Stimulated activated memory B cell treated with anti-CD40 and anti-IgM and Interleukin-4, amounts not matched to agents 10 μg/mL and 1 μg/mL and 100 μg/mL, for 72 hours (primary cell): ENCODE measurements around the gene MATN4.

ENCODE experiments used
- ATAC-seq: fragments of 150-1000 bp; cut with Tn5 transposase; 2 replicates; pipeline ENCODE4 v1.10.0; 2021
- H3K27ac Mint-ChIP-seq: one replicate; pipeline ENCODE4 v1.8.0; 2022; ENCODE audit warnings: mild to moderate bottlenecking, mixed read lengths
- H3K27me3 Mint-ChIP-seq: one replicate; pipeline ENCODE4 v1.8.0; 2022; ENCODE audit warnings: mixed read lengths
- H3K36me3 Mint-ChIP-seq: one replicate; pipeline ENCODE4 v1.8.0; 2022; ENCODE audit warnings: mixed read lengths
- H3K4me1 Mint-ChIP-seq: one replicate; pipeline ENCODE4 v1.8.0; 2022; ENCODE audit warnings: mixed read lengths
- H3K4me3 Mint-ChIP-seq: one replicate; pipeline ENCODE4 v1.8.0; 2022; ENCODE audit warnings: mild to moderate bottlenecking, moderate library complexity, mixed read lengths
- H3K9me3 Mint-ChIP-seq: one replicate; pipeline ENCODE4 v1.8.0; 2022; ENCODE audit warnings: mixed read lengths

MATN4 gene

GRCh38 chr20:45263556-45264266 lies 44.4 kb downstream of the MATN4 start:
- H3K27me3 Mint-ChIP-seq: peaks cover 45% of the 10 kb centered on the region
- H3K4me1 Mint-ChIP-seq: no peaks in the 10 kb centered on the region
- no peak overlapping the region for H3K27ac Mint-ChIP-seq
- ATAC-seq: no peak
- H3K9me3 Mint-ChIP-seq: no peaks in the 10 kb centered on the region
- no peak overlapping the region for H3K4me3 Mint-ChIP-seq
- no peaks in the 10 kb centered on the region for H3K36me3 Mint-ChIP-seq

- Mint-ChIP-seq H3K36me3 (no peaks in the 10 kb centered on the region), H3K9me3 (no peaks in the 10 kb centered on the region), H3K4me1 (no peaks in the 10 kb centered on the region), H3K4me3 (no peak overlapping the region), H3K27me3 (peaks cover 35% of the 10 kb centered on the region), H3K27ac (no peak overlapping the region)
- ATAC-seq: no peak
Measured at GRCh38 chr20:45258664-45259063, 49.4 kb downstream of the MATN4 start.

GRCh38 chr20:45258259-45258658 lies 49.8 kb downstream of the MATN4 start:
- no peak overlapping the region for H3K4me3 Mint-ChIP-seq
- H3K9me3 Mint-ChIP-seq: no peaks in the 10 kb centered on the region
- H3K27me3 Mint-ChIP-seq: peaks cover 38% of the 10 kb centered on the region

GRCh38 chr20:45257711-45258110 lies 50.4 kb downstream of the MATN4 start:
- Mint-ChIP-seq H3K36me3 (no peaks in the 10 kb centered on the region), H3K27me3 (peaks cover 44% of the 10 kb centered on the region), H3K4me3 (no peak overlapping the region), H3K9me3 (no peaks in the 10 kb centered on the region), H3K4me1 (no peaks in the 10 kb centered on the region), H3K27ac (no peak overlapping the region)
- no peak for ATAC-seq

More at GRCh38 chr20:45258259-45258658, 49.8 kb downstream of the MATN4 start:
- H3K27ac Mint-ChIP-seq: no peak overlapping the region
- no peaks in the 10 kb centered on the region for H3K36me3 Mint-ChIP-seq
- ATAC-seq: no peak
- no peaks in the 10 kb centered on the region for H3K4me1 Mint-ChIP-seq

DNA sequence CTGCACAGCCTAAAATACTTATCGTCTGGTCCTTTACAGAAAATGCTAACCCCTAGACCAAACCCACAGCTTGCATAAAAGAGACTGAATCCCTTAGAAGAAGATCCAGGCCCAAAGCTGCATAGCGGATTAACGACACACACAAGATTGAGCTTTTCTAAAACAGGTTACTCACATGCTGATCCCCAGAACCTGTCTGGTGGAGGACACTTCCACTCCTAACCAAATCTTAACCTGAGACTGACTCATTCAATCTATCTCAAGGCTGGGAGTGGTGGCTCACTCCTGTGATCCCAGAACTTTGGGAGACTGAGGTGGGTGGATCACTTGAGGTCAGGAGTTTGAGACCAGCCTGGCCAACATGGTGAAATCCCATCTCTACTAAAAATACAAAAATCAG lies 50.9 kb downstream of the MATN4 start:
- no peaks in the 10 kb centered on the region for H3K36me3 Mint-ChIP-seq
- H3K4me3 Mint-ChIP-seq: no peak overlapping the region
- H3K9me3 Mint-ChIP-seq: no peaks in the 10 kb centered on the region
- no peak overlapping the region for H3K27ac Mint-ChIP-seq
- no peak for ATAC-seq
- H3K4me1 Mint-ChIP-seq: no peaks in the 10 kb centered on the region
- peaks cover 49% of the 10 kb centered on the region for H3K27me3 Mint-ChIP-seq

GRCh38 chr20:45254383-45255262 lies 53.5 kb downstream of the MATN4 start, which contains the start of gene SLPI:
Gene SLPI (minus strand): TSS chr20:45254564. CDS start chr20:45254543, 21 bp downstream.
- no peak for ATAC-seq
- no peaks in the 10 kb centered on the region for H3K4me1 Mint-ChIP-seq
- H3K4me3 Mint-ChIP-seq: no peak within 1 kb of the TSS
- no peaks in the 10 kb centered on the region for H3K36me3 Mint-ChIP-seq
- no peaks in the 10 kb centered on the region for H3K9me3 Mint-ChIP-seq
- peaks cover 60% of the 10 kb centered on the region for H3K27me3 Mint-ChIP-seq
- no peak within 1 kb of the TSS for H3K27ac Mint-ChIP-seq

- H3K36me3 Mint-ChIP-seq: no peaks in the 10 kb centered on the region
- ATAC-seq: no peak
- H3K4me3 Mint-ChIP-seq: no peak overlapping the region
- no peaks in the 10 kb centered on the region for H3K9me3 Mint-ChIP-seq
- no peak overlapping the region for H3K27ac Mint-ChIP-seq
- peaks cover 58% of the 10 kb centered on the region for H3K27me3 Mint-ChIP-seq
- H3K4me1 Mint-ChIP-seq: no peaks in the 10 kb centered on the region
Measured at GRCh38 chr20:45253261-45253660, 54.8 kb downstream of the MATN4 start.

DNA sequence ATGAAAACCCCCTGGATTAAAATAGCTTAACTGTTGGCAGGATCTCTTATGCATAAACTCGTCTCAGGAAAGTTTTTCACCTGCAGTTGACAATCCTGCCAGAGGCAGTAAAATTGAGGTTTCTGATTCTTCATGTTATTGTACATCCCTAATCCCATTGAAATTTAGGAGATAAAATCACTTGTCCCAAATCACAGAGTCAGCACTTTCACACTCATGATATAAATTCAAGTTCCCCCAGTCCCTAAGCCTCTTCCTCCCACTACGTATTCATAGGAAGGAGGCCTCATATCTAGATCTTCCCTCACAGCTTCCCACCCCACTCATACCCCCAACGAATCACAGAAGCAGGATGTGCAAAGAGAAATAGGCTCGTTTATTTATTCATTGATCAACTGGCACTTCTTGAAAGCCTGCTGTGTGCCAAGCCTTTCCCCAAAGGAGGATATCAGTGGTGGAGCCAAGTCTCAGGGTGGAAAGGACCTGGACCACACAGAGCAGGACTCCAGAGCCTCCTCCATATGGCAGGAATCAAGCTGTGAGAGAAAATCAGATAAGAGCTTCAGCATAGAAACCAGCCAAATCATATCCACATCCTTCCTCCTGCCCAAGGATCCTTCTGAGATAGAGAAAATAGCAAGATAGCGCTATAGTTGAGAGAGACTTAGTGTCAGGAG lies 56.1 kb downstream of the MATN4 start:
- no peak for ATAC-seq
- no peak overlapping the region for H3K4me3 Mint-ChIP-seq
- no peak overlapping the region for H3K27ac Mint-ChIP-seq
- no peaks in the 10 kb centered on the region for H3K4me1 Mint-ChIP-seq
- no peaks in the 10 kb centered on the region for H3K9me3 Mint-ChIP-seq
- no peaks in the 10 kb centered on the region for H3K36me3 Mint-ChIP-seq
- H3K27me3 Mint-ChIP-seq: peaks cover 69% of the 10 kb centered on the region

GRCh38 chr20:45248609-45249008 lies 59.5 kb downstream of the MATN4 start:
- Mint-ChIP-seq H3K36me3 (no peaks in the 10 kb centered on the region), H3K27me3 (peaks cover 83% of the 10 kb centered on the region), H3K4me1 (no peaks in the 10 kb centered on the region), H3K27ac (no peak overlapping the region), H3K9me3 (no peaks in the 10 kb centered on the region), H3K4me3 (no peak overlapping the region)
- ATAC-seq: no peak

- peaks cover 76% of the 10 kb centered on the region for H3K27me3 Mint-ChIP-seq
Measured at GRCh38 chr20:45247865-45248264, 60.2 kb downstream of the MATN4 start.

GRCh38 chr20:45246109-45246508 lies 62.0 kb downstream of the MATN4 start:
- Mint-ChIP-seq H3K9me3 (no peaks in the 10 kb centered on the region), H3K36me3 (no peaks in the 10 kb centered on the region), H3K4me3 (no peak overlapping the region), H3K4me1 (no peaks in the 10 kb centered on the region), H3K27ac (no peak overlapping the region), H3K27me3 (peaks cover 58% of the 10 kb centered on the region)
- no peak for ATAC-seq

More at GRCh38 chr20:45247865-45248264, 60.2 kb downstream of the MATN4 start:
- no peaks in the 10 kb centered on the region for H3K4me1 Mint-ChIP-seq
- H3K27ac Mint-ChIP-seq: no peak overlapping the region
- H3K4me3 Mint-ChIP-seq: no peak overlapping the region
- H3K36me3 Mint-ChIP-seq: no peaks in the 10 kb centered on the region
- no peak for ATAC-seq
- H3K9me3 Mint-ChIP-seq: no peaks in the 10 kb centered on the region
